Trophoblast cell (in vitro differentiated cells and primary cell): ENCODE measurements around the gene STIMATE.

Experiments
- DNase-seq, 2 donors: peaks; one replicate each; pipeline ENCODE4 v3.0.0-alpha.2; 2016
- H2AFZ ChIP-seq: 2 replicates; pipeline ENCODE4 v1.6.1; 2013; ENCODE audit warnings: low read length, moderate library complexity, mild to moderate bottlenecking; ENCODE audit not compliant: insufficient read depth, poor library complexity
- H2AK5ac ChIP-seq: 2 replicates; pipeline ENCODE4 v1.6.1; 2013; ENCODE audit warnings: mild to moderate bottlenecking, low read length
- H2BK120ac ChIP-seq: 2 replicates; pipeline ENCODE4 v1.6.1; 2013; ENCODE audit warnings: low read length, mild to moderate bottlenecking, moderate library complexity; ENCODE audit not compliant: insufficient read depth, poor library complexity
- H2BK12ac ChIP-seq: 2 replicates; pipeline ENCODE4 v1.6.1; 2013; ENCODE audit warnings: mild to moderate bottlenecking, low read length, moderate library complexity
- H2BK5ac ChIP-seq: 2 replicates; pipeline ENCODE4 v1.6.1; 2013; ENCODE audit warnings: low read length, low read depth, moderate library complexity, mild to moderate bottlenecking; ENCODE audit not compliant: poor library complexity
- H3K14ac ChIP-seq: 2 replicates; pipeline ENCODE4 v1.6.1; 2013; ENCODE audit warnings: mild to moderate bottlenecking, low read length
- H3K18ac ChIP-seq: 2 replicates; pipeline ENCODE4 v1.6.1; 2013; ENCODE audit warnings: mild to moderate bottlenecking, low read length
- H3K23ac ChIP-seq: 2 replicates; pipeline ENCODE4 v1.6.1; 2013; ENCODE audit warnings: low read length
- H3K27ac ChIP-seq: 2 replicates; pipeline ENCODE4 v1.5.1; 2013; ENCODE audit warnings: low read depth, mild to moderate bottlenecking, inconsistent platforms, low read length, moderate library complexity
- H3K27me3 ChIP-seq: 2 replicates; pipeline ENCODE4 v1.6.1; 2013; ENCODE audit warnings: inconsistent platforms, mild to moderate bottlenecking, low read length, moderate library complexity; ENCODE audit not compliant: insufficient read depth
- H3K36me3 ChIP-seq, 2 experiments: 1 replicate in 1 of 2; 2 replicates in 1 of 2; pipeline ENCODE4 v1.6.1; 2013; ENCODE audit warnings: low read length in 2 of 2, mild to moderate bottlenecking in 2 of 2, moderate library complexity in 1 of 2; ENCODE audit not compliant: insufficient read depth in 2 of 2, control insufficient read depth in 1 of 2
- H3K4ac ChIP-seq: 2 replicates; pipeline ENCODE4 v1.6.1; 2013; ENCODE audit warnings: low read depth, mild to moderate bottlenecking, low read length, moderate library complexity
- H3K4me1 ChIP-seq, 2 experiments: 1 replicate in 1 of 2; 2 replicates in 1 of 2; pipeline ENCODE4 v1.6.1; 2013; ENCODE audit warnings: low read length in 2 of 2, mild to moderate bottlenecking in 2 of 2, moderate library complexity in 1 of 2; ENCODE audit not compliant: insufficient read depth in 2 of 2, control insufficient read depth in 1 of 2
- H3K4me2 ChIP-seq: 2 replicates; pipeline ENCODE4 v1.6.1; 2013; ENCODE audit warnings: inconsistent platforms, mild to moderate bottlenecking, low read length, moderate library complexity
- H3K4me3 ChIP-seq: 2 replicates; pipeline ENCODE4 v1.5.1; 2013; ENCODE audit warnings: mild to moderate bottlenecking, low read depth, low read length, inconsistent platforms
- H3K79me1 ChIP-seq: one replicate; pipeline ENCODE4 v1.6.1; 2013; ENCODE audit warnings: low read length
- H3K79me2 ChIP-seq: 2 replicates; pipeline ENCODE4 v1.6.1; 2013; ENCODE audit warnings: low read length, mild to moderate bottlenecking; ENCODE audit not compliant: control insufficient read depth, insufficient read depth, poor library complexity
- H3K9ac ChIP-seq: 2 replicates; pipeline ENCODE4 v1.6.1; 2013; ENCODE audit warnings: mild to moderate bottlenecking, low read length
- H3K9me3 ChIP-seq: 2 replicates; pipeline ENCODE4 v1.6.1; 2013; ENCODE audit warnings: low read depth, mild to moderate bottlenecking, control low read depth, inconsistent platforms, low read length; ENCODE audit not compliant: insufficient read depth
- H4K12ac ChIP-seq: 2 replicates; pipeline ENCODE4 v1.6.1; 2013; ENCODE audit warnings: low read depth, mild to moderate bottlenecking, low read length, moderate library complexity
- H4K8ac ChIP-seq: 2 replicates; pipeline ENCODE4 v1.6.1; 2013; ENCODE audit warnings: low read depth, mild to moderate bottlenecking, low read length, moderate library complexity
- H4K91ac ChIP-seq: one replicate; pipeline ENCODE4 v1.6.1; 2013; ENCODE audit warnings: low read depth, mild to moderate bottlenecking, low read length, moderate library complexity
- WGBS: extraction: QIAGEN DNeasy Blood & Tissue Kit; methylation state at CpG from one replicate; pipeline ENCODE4 v1.1.7; 2013; ENCODE audit warnings: missing lambda C conversion rate; ENCODE audit not compliant: insufficient read length, insufficient coverage; ENCODE audit errors: extremely low coverage; 5-methylcytosine and 5-hydroxymethylcytosine counted together

The STIMATE gene

DNA sequence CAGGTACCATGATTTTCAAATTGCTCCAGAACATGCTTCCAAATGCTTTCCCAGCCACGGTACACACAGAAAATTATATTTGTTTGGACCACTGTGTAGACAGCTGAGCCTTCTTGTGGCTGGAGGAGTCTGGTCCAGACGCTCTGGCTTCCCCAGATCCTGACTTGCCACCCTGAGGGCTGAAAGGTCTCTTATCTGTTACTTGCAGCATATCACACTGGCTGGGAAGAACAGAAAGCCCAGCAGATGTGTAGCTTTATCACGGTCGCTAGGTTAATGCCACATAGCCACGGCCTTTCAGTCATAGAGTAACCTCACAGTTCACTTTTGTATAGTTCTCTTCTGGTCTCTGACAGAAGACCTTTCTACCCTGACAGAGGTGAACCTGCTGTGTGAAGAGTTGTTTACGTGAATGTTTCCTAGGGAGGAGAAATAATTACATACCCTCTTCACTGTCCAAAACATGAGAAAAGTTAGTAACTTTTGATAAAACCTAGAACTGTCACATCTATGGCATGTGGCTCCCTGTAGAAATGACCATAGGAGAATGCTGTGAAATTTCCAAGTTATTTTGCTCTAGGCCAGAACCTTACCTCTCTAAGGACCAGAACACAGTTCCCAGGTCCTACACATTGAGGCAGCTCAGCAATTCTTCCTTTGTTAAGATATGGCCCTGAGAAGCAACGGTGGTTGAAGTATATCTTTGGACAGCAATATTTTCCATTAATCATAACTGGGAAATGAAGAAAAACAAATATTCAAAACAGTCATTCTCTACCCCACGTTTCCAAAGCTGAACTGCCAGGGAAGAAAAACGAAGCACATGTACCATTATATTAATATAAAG is 15.8 kb upstream of the STIMATE start:
- H3K36me3 ChIP-seq, result peaks cover 0 to 1% of the 10 kb centered on the region in 2 experiments
- no peaks in the 10 kb centered on the region for H3K27me3 ChIP-seq
- H3K4me3 ChIP-seq, result no peak overlapping the region
- H4K8ac ChIP-seq, result no peak overlapping the region
- peak; percentile 88 to 95 for DNase-seq
- no peak overlapping the region for H2BK5ac ChIP-seq
- no CpG with 5 or more reads among the region's 9 CpGs for WGBS
- H2AK5ac ChIP-seq, result no peak overlapping the region
- no peak overlapping the region for H3K18ac ChIP-seq
- H4K12ac ChIP-seq, result no peak overlapping the region
- H3K4me2 ChIP-seq, result no peak overlapping the region
- no peak overlapping the region for H3K9ac ChIP-seq
- H2BK12ac ChIP-seq, result no peak overlapping the region
- H3K14ac ChIP-seq, result no peak overlapping the region
- no peak overlapping the region for H4K91ac ChIP-seq
- no peak overlapping the region for H3K4ac ChIP-seq
- H3K79me2 ChIP-seq, result no peaks in the 10 kb centered on the region
- no peak overlapping the region for H3K27ac ChIP-seq
- H2AFZ ChIP-seq, result no peak overlapping the region
- no peak overlapping the region for H2BK120ac ChIP-seq
- no peaks in the 10 kb centered on the region for H3K4me1 ChIP-seq
- no peaks in the 10 kb centered on the region for H3K9me3 ChIP-seq
- no peak overlapping the region for H3K23ac ChIP-seq
- no peaks in the 10 kb centered on the region for H3K79me1 ChIP-seq

DNA sequence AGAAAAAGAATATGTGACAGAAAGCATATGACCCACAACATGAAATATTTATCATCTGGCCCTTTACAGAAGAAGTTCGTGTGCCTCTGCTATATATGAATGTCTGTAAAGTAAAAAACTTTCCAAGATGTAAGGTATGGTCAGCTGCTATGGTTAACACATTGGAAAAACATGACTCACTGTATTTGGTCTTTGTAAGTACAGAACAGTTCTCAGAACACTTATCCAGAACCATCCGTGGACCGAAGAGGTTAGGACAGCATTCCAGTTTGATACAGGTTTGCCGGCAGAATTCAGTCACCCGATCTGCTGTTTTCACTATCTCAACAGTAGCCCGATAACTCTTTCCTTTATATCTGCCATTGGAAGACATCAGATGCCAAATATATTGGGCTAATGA is 13.5 kb upstream of the STIMATE start:
- H2AFZ ChIP-seq, result no peak overlapping the region
- no peaks in the 10 kb centered on the region for H3K79me1 ChIP-seq
- no peak overlapping the region for H2BK5ac ChIP-seq
- no peak overlapping the region for H2AK5ac ChIP-seq
- H4K91ac ChIP-seq, result no peak overlapping the region
- H3K4ac ChIP-seq, result no peak overlapping the region
- no peak overlapping the region for H2BK120ac ChIP-seq
- no peak overlapping the region for H3K18ac ChIP-seq
- H3K4me1 ChIP-seq, result no peaks in the 10 kb centered on the region
- no peak overlapping the region for H2BK12ac ChIP-seq
- no peak overlapping the region for H3K4me2 ChIP-seq
- no peaks in the 10 kb centered on the region for H3K9me3 ChIP-seq
- no peak overlapping the region for H3K4me3 ChIP-seq
- H3K36me3 ChIP-seq, result peaks cover 0 to 1% of the 10 kb centered on the region in 2 experiments
- no CpG with 5 or more reads among the region's 6 CpGs for WGBS
- peak in 1 of 2 donors; percentile 66 for DNase-seq
- H3K23ac ChIP-seq, result no peak overlapping the region
- no peak overlapping the region for H4K12ac ChIP-seq
- H3K79me2 ChIP-seq, result no peaks in the 10 kb centered on the region
- no peak overlapping the region for H3K27ac ChIP-seq
- no peaks in the 10 kb centered on the region for H3K27me3 ChIP-seq
- no peak overlapping the region for H3K9ac ChIP-seq
- no peak overlapping the region for H3K14ac ChIP-seq
- H4K8ac ChIP-seq, result no peak overlapping the region

- no peaks in the 10 kb centered on the region for H3K79me2 ChIP-seq
- H2BK12ac ChIP-seq, result no peak overlapping the region
- no peak overlapping the region for H2AK5ac ChIP-seq
- no peak overlapping the region for H3K4ac ChIP-seq
- H2BK120ac ChIP-seq, result no peak overlapping the region
- H3K27me3 ChIP-seq, result no peaks in the 10 kb centered on the region
- H2AFZ ChIP-seq, result no peak overlapping the region
- H3K9ac ChIP-seq, result no peak overlapping the region
- no peak overlapping the region for H4K8ac ChIP-seq
- H3K23ac ChIP-seq, result no peak overlapping the region
- peaks cover 0 to 1% of the 10 kb centered on the region in 2 experiments for H3K36me3 ChIP-seq
- H4K12ac ChIP-seq, result no peak overlapping the region
- no peak overlapping the region for H3K18ac ChIP-seq
- no peak overlapping the region for H2BK5ac ChIP-seq
- no peak overlapping the region for H3K14ac ChIP-seq
- no peaks in the 10 kb centered on the region for H3K79me1 ChIP-seq
- H3K4me3 ChIP-seq, result no peak overlapping the region
- no peak for DNase-seq
- no peak overlapping the region for H3K27ac ChIP-seq
- H3K9me3 ChIP-seq, result no peaks in the 10 kb centered on the region
- WGBS, result no CpG with 5 or more reads among the region's 5 CpGs
- H3K4me1 ChIP-seq, result no peaks in the 10 kb centered on the region
- no peak overlapping the region for H3K4me2 ChIP-seq
- H4K91ac ChIP-seq, result no peak overlapping the region
These were observed 10.1 kb upstream of the STIMATE start for GRCh38 chr3:52907497-52907896.

- no peak overlapping the region for H4K8ac ChIP-seq
- no peak overlapping the region for H3K14ac ChIP-seq
- no peaks in the 10 kb centered on the region for H3K79me2 ChIP-seq
- no peak for DNase-seq
- no peaks in the 10 kb centered on the region for H3K79me1 ChIP-seq
- no peak overlapping the region for H3K4me2 ChIP-seq
- no peak overlapping the region for H2BK5ac ChIP-seq
- no peak overlapping the region for H3K4me3 ChIP-seq
- no peaks in the 10 kb centered on the region for H3K4me1 ChIP-seq
- no peaks in the 10 kb centered on the region for H3K27me3 ChIP-seq
- no peak overlapping the region for H3K9ac ChIP-seq
- no peaks in the 10 kb centered on the region for H3K9me3 ChIP-seq
- no peak overlapping the region for H2BK12ac ChIP-seq
- H3K4ac ChIP-seq, result no peak overlapping the region
- H4K12ac ChIP-seq, result no peak overlapping the region
- H3K27ac ChIP-seq, result no peak overlapping the region
- H2AK5ac ChIP-seq, result no peak overlapping the region
- H3K18ac ChIP-seq, result no peak overlapping the region
- H3K36me3 ChIP-seq, result no peaks in the 10 kb centered on the region
- no peak overlapping the region for H4K91ac ChIP-seq
- WGBS, result no CpG with 5 or more reads among the region's 1 CpG
- no peak overlapping the region for H3K23ac ChIP-seq
- H2AFZ ChIP-seq, result no peak overlapping the region
- no peak overlapping the region for H2BK120ac ChIP-seq
These were observed 7.2 kb upstream of the STIMATE start for GRCh38 chr3:52904552-52904951.
